PFSK-1 (cell line): ENCODE results near the gene VPS52.

Experiments used
- FOXP2 ChIP-seq: optimal IDR thresholded peaks from 2 replicates; pipeline ENCODE3; 2011; ENCODE audit warnings: borderline replicate concordance, control low read depth, inconsistent platforms; ENCODE audit not compliant: insufficient read depth; ENCODE audit errors: extremely low read length, extremely low read depth
- POLR2AphosphoS5 ChIP-seq: IDR thresholded peaks from 2 replicates; pipeline ENCODE4 v1.6.1; 2012; ENCODE audit warnings: low read depth, mild to moderate bottlenecking, control low read depth, low read length, moderate library complexity
- REST ChIP-seq, 2 experiments: IDR thresholded peaks; 2 replicates each; pipeline versions ENCODE4 v1.6.1 to v1.8.0; 2011 to 2012; ENCODE audit warnings: low read depth in 2 of 2, low read length in 2 of 2, control low read depth in 1 of 2, inconsistent platforms in 1 of 2, mild to moderate bottlenecking in 1 of 2, moderate library complexity in 1 of 2; ENCODE audit not compliant: insufficient read depth in 1 of 2
- SIN3A ChIP-seq: IDR thresholded peaks from 2 replicates; pipeline ENCODE4 v1.6.1; 2012; ENCODE audit warnings: mild to moderate bottlenecking, low read length, moderate library complexity, borderline replicate concordance; ENCODE audit not compliant: insufficient read depth
- TAF1 ChIP-seq: IDR thresholded peaks from 2 replicates; pipeline ENCODE4 v1.6.1; 2012; ENCODE audit warnings: low read length, control low read depth, borderline replicate concordance; ENCODE audit not compliant: insufficient read depth

VPS52 gene

GRCh38 chr6:33298773-33299236, 27.1 kb upstream of the VPS52 start, which contains the start of gene RGL2:
TSS of gene RGL2 (minus strand) at chr6:33298942. CDS start at chr6:33298610, 332 bp downstream.
- TF ChIP-seq TAF1 (no peak), POLR2AphosphoS5 (no peak), FOXP2 (no peak), REST (IDR thresholded peaks at IDR 0.05; ENCODE audit: insufficient read depth in 1 of 2, low read depth in 2 of 2, low read length in 2 of 2) (no peak), SIN3A (no peak)

DNA sequence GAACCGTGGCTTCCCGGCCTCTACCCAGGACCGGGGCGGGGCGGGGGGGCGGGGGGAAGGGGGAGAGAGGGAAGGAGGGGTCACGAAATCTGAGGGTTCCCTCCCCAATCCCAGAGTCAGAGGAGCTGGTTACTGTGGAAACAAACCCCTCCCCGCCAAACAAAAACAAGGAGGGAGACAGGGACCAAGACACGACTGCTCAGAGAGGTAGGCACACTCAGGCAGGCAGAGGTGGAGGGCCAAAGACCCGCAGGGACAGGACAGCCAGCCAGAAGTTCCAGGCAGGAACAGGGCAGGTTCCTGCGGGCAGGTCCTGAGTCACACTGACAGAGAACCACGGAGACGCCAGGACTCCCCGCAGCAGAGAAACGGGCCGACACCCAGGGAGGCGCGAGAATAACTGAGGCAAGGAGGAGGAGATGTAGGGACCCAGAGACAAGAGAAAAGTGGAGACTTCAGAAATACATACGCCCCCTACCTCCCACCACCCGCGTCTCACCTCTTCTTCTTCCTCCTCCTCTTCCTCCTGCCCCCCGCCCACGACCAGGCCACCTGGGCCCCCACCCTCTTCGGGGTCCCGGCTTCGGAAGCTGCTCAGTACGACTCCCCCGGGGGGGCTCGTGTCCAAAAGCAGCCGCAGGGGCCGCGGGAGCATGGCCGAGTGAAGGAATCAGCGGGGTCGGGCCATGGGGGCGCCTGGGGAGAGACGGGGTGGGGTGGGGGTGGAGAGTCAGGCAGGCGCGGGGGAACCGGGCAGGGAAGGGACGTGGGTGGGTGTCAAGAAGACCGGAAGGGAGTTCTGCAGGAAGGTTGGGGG, 26.5 kb upstream of the VPS52 start:
- TF ChIP-seq SIN3A (peak; percentile 95), FOXP2 (no peak)

GRCh38 chr6:33297406-33297955, 25.8 kb upstream of the VPS52 start:
- no peak for TF ChIP-seq SIN3A
- no peak for TF ChIP-seq TAF1
- TF ChIP-seq FOXP2, result no peak
- TF ChIP-seq REST (IDR thresholded peaks at IDR 0.05; ENCODE audit: insufficient read depth in 1 of 2, low read depth in 2 of 2, low read length in 2 of 2), result no peak
- TF ChIP-seq POLR2AphosphoS5, result no peak

DNA sequence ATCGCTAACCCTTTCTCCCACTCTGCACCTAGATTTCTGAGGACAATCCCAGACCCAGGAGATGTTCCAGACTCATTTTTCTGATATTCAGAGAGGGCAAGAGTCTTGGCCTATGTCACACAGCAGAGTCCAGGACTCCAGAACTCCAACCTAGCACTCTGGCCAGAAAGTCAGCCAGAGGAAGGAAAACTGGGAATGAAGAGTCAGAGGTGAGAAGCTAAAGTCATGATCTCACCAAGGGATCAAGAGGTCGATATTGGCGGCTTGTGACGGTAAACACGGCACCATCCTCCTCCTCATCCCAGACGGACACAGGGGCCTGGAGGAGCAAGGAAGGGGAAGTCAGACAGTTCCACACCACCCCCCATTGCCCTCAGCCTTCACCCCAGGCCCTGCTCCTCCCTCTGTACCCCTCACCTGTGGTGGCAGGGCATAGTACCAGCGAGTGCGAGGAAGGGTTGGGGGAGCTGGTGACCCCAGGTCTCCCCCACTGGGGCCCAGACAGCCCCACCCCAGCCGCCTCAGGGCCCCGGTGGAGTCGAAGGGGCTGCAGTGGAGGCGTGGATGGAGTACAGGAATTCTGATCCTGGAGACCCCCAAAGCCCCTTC, 25.2 kb upstream of the VPS52 start:
- TF ChIP-seq TAF1 (no peak), FOXP2 (no peak), REST (IDR thresholded peaks at IDR 0.05; ENCODE audit: insufficient read depth in 1 of 2, low read depth in 2 of 2, low read length in 2 of 2) (no peak), SIN3A (no peak), POLR2AphosphoS5 (no peak)

GRCh38 chr6:33295621-33296369, 24.1 kb upstream of the VPS52 start:
- TF ChIP-seq POLR2AphosphoS5, result no peak
- no peak for TF ChIP-seq TAF1
- no peak for TF ChIP-seq FOXP2
